PC-3 (cell line): Measurements from ENCODE around the gene CSNK1E. TPM values are rescaled to one million over a fixed set of nuclear protein-coding genes. Genes with fewer than 3 reads are reported as not detected.
"Not testable (repeated sequence)": the region's sequence is repeated elsewhere in the genome, so short reads cannot be mapped to it uniquely, and the experiment has no call there.

Experiments used
- ATAC-seq: fragments of 200-7000 bp; cut with Tn5 transposase; 2 replicates; pipeline ENCODE4 v1.9.1; 2020; ENCODE audit warnings: mild to moderate bottlenecking, moderate library complexity
- Bru-seq: library from RNA; stranded (reverse); fragments of 400-500 nt; gene quantifications from one replicate; lab custom pipeline; 2021; lab: Mats Ljungman, UMichigan
- BruChase-seq, 2 experiments: library from RNA; stranded (reverse); fragments of 400-500 nt; gene quantifications; one replicate each; lab custom pipeline; 2021; lab: Mats Ljungman, UMichigan
- BruUV-seq: library from RNA; stranded (reverse); fragments of 400-500 nt; replicated peaks from 2 replicates; lab custom pipeline; 2021; lab: Mats Ljungman, UMichigan
- CTCF ChIA-PET: fragments of 300-600 bp; sonication (Branson Sonifier 250); formaldehyde crosslinking; loops from one replicate; lab custom pipeline; 2022; ENCODE audit warnings: antibody characterized with exemption; lab: Charles Lee
- POLR2A ChIA-PET: fragments of 300-600 bp; sonication (Branson Sonifier 250); formaldehyde crosslinking; loops from one replicate; lab custom pipeline; 2022; ENCODE audit warnings: antibody characterized with exemption; ENCODE audit not compliant: unreplicated experiment; lab: Charles Lee
- DNase-seq: peaks from one replicate; pipeline ENCODE4 v3.0.0-alpha.2; 2015
- H2AFZ ChIP-seq: fragments of 300-600 bp; sonication (generic); 2 replicates; pipeline ENCODE4 v1.6.0; 2016; ENCODE audit warnings: antibody characterized with exemption, low read length
- H3F3A ChIP-seq: fragments of 300-600 bp; sonication (generic); one replicate; pipeline ENCODE4 v1.6.0; 2017; ENCODE audit warnings: antibody characterized with exemption, low read length, control low read depth, mild to moderate bottlenecking; ENCODE audit not compliant: unreplicated experiment
- H3K27ac ChIP-seq: fragments of 300-600 bp; sonication (generic); 2 replicates; pipeline ENCODE4 v1.5.1; 2016; ENCODE audit warnings: mild to moderate bottlenecking, low read length
- H3K27me3 ChIP-seq: fragments of 300-600 bp; sonication (generic); 2 replicates; pipeline ENCODE4 v1.6.1; 2016; ENCODE audit warnings: low read length, mixed read lengths
- H3K36me3 ChIP-seq: fragments of 300-600 bp; sonication (generic); 2 replicates; pipeline ENCODE4 v1.6.1; 2016; ENCODE audit warnings: low read depth, mixed run types, low read length, mixed read lengths
- H3K4me1 ChIP-seq: fragments of 300-600 bp; sonication (generic); 2 replicates; pipeline ENCODE4 v1.5.1; 2016; ENCODE audit warnings: low read length; ENCODE audit not compliant: insufficient read depth
- H3K4me2 ChIP-seq: fragments of 300-600 bp; sonication (generic); 2 replicates; pipeline ENCODE4 v1.6.0; 2016; ENCODE audit warnings: low read length
- H3K4me3 ChIP-seq: fragments of 300-600 bp; sonication (generic); 2 replicates; pipeline ENCODE4 v1.5.1; 2016; ENCODE audit warnings: mild to moderate bottlenecking, low read length, mixed read lengths
- H3K79me2 ChIP-seq: fragments of 300-600 bp; sonication (generic); 2 replicates; pipeline ENCODE4 v1.6.1; 2017; ENCODE audit warnings: low read length, mixed read lengths
- H3K9ac ChIP-seq: fragments of 300-600 bp; sonication (generic); 2 replicates; pipeline ENCODE4 v1.6.0; 2016; ENCODE audit warnings: mild to moderate bottlenecking, low read length
- H3K9me2 ChIP-seq: fragments of 300-600 bp; sonication (generic); replicated peaks from 2 replicates; pipeline ENCODE4 v1.6.1; 2016; ENCODE audit warnings: mixed run types, low read length, mixed read lengths
- H3K9me3 ChIP-seq: fragments of 300-600 bp; sonication (generic); 2 replicates; pipeline ENCODE4 v1.6.1; 2016; ENCODE audit warnings: low read length, mixed read lengths
- H4K20me1 ChIP-seq: fragments of 300-600 bp; sonication (generic); 2 replicates; pipeline ENCODE4 v1.6.1; 2016; ENCODE audit warnings: low read length, mixed read lengths
- CTCF ChIP-seq: fragments of 300-600 bp; sonication (generic); conservative IDR thresholded peaks from 2 replicates; pipeline ENCODE4 v1.5.1; 2017; ENCODE audit warnings: antibody characterized with exemption, low read depth, mild to moderate bottlenecking, low read length
- EZH2 ChIP-seq: fragments of 300-600 bp; sonication (generic); IDR thresholded peaks from one replicate; pipeline ENCODE4 v1.6.1; 2017; ENCODE audit warnings: antibody characterized with exemption, mild to moderate bottlenecking, low read length; ENCODE audit not compliant: unreplicated experiment
- EZH2phosphoT487 ChIP-seq: fragments of 300-600 bp; sonication (generic); IDR thresholded peaks from 2 replicates; pipeline ENCODE4 v1.6.1; 2018; ENCODE audit warnings: mild to moderate bottlenecking, antibody characterized with exemption, low read length, borderline replicate concordance
- intact Hi-C: fragments of 100-400 bp; cut with micrococcal nuclease; formaldehyde crosslinking; loops from 2 replicates; pipeline ENCODE4 v1.9.0; 2023
- long read RNA-seq: library from polyadenylated mRNA; unstranded; transcript quantifications from one replicate; pipeline ENCODE4 v2.0.0, GENCODE V29; 2021; ENCODE audit not compliant: unreplicated experiment
- total RNA-seq: library from RNA; depleted of rRNA; stranded (reverse); fragments of >200 nt; gene quantifications from 2 replicates; pipeline ENCODE4 v1.2.3, GENCODE V29; 2014; rRNA removed

Gene CSNK1E
- total RNA-seq = 147 and 179 TPM in 2 replicates
- Bru-seq, nascent RNA = percentile 91 among the genes with signal in this experiment
- BruChase-seq, experiment 1, labeled RNA remaining after a 6-hour chase = percentile 99 among the genes with signal in this experiment
- BruChase-seq, experiment 2, labeled RNA remaining after a 2-hour chase = percentile 97 among the genes with signal in this experiment
- long read RNA-seq, transcript CSNK1E-206 (8 exons, 1,631 nt) = minor isoform, 12 of 271 reads
- long read RNA-seq, transcript CSNK1E-205 (8 exons, 2,127 nt) = minor isoform, 6 of 271 reads
- long read RNA-seq, transcript CSNK1E-210 (4 exons, 787 nt) = minor isoform, 6 of 271 reads
- long read RNA-seq, transcript CSNK1E-203 (11 exons, 2,791 nt) = major isoform, 57 of 271 reads
- long read RNA-seq, partial matches to known transcripts = 41 of 271 reads
- long read RNA-seq, other reads (novel, unspliced or antisense) = 145 of 271 reads

GRCh38 chr22:38317122-38317994, at the start of gene CSNK1E:
Gene CSNK1E, minus strand, starts transcription at chr22:38317433. Its CDS starts 3,276 bp downstream, at chr22:38314157.
- Histone ChIP-seq H3K27ac (peak within 1 kb of the TSS; percentile 99), H4K20me1 (peaks cover 19% of the 10 kb centered on the region), H3K4me3 (peak within 1 kb of the TSS; percentile 99), H3K36me3 (peaks cover 8% of the 10 kb centered on the region), H3K9me3 (no peaks in the 10 kb centered on the region), H3K9me2 (no peaks in the 10 kb centered on the region), H3K79me2 (peaks cover 53% of the 10 kb centered on the region), H3K9ac (peak within 1 kb of the TSS; percentile 100), H3F3A (no peaks in the 10 kb centered on the region), H3K4me2 (peak within 1 kb of the TSS; percentile 99), H2AFZ (peak within 1 kb of the TSS; percentile 29), H3K27me3 (no peaks in the 10 kb centered on the region), H3K4me1 (peaks cover 44% of the 10 kb centered on the region)
- POLR2A ChIA-PET = interaction anchor here (0.6 to 1.2 kb wide), 3 partner anchors 28 to 98 kb away, joined by 3 to 42 read pairs (median 4); no protein-coding TSS in a partner anchor
- no peak for TF ChIP-seq CTCF
- no peak for TF ChIP-seq EZH2
- no peak for TF ChIP-seq EZH2phosphoT487
- DNase-seq (peak; percentile 57), ATAC-seq (peak; percentile 19)
- TSS peak; percentile 32 for BruUV-seq
- CTCF ChIA-PET = no interaction called here
- intact Hi-C loops = loop anchor here (5.0 kb wide), 1 partner anchor 80 kb away; no protein-coding TSS in a partner anchor

DNA sequence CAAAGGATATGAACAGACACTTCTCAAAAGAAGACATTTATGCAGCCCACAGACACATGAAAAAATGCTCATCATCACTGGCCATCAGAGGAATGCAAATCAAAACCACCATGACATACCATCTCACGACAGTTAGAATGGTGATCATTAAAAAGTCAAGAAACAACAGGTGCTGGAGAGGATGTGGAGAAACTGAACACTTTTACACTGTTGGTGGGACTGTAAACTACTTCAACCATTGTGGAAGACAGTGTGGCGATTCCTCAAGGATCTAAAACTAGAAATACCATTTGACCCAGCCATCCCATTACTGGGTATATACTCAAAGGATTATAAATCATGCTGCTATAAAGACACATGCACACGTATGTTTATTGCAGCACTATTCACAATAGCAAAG, 48.6 kb upstream of the CSNK1E start:
- H4K20me1 ChIP-seq, DNase-seq, H3K27ac ChIP-seq, ATAC-seq, intact Hi-C loops, H3K36me3 ChIP-seq, H2AFZ ChIP-seq, CTCF ChIA-PET, H3K4me1 ChIP-seq, H3K9me3 ChIP-seq, H3K9me2 ChIP-seq, H3K4me3 ChIP-seq, H3K9ac ChIP-seq, H3K79me2 ChIP-seq, BruUV-seq, H3K4me2 ChIP-seq, H3K27me3 ChIP-seq, POLR2A ChIA-PET, H3F3A ChIP-seq: not testable (repeated sequence)

- CTCF ChIA-PET, H3K4me1 ChIP-seq, H3F3A ChIP-seq, H3K4me2 ChIP-seq, BruUV-seq, H3K36me3 ChIP-seq, H2AFZ ChIP-seq, POLR2A ChIA-PET, H3K9ac ChIP-seq, H3K79me2 ChIP-seq, H3K4me3 ChIP-seq, H3K27ac ChIP-seq, H3K9me2 ChIP-seq, intact Hi-C loops, DNase-seq, ATAC-seq, H4K20me1 ChIP-seq, H3K27me3 ChIP-seq, H3K9me3 ChIP-seq: not testable (repeated sequence)
Measured at GRCh38 chr22:38365174-38365573, 47.9 kb upstream of the CSNK1E start.

DNA sequence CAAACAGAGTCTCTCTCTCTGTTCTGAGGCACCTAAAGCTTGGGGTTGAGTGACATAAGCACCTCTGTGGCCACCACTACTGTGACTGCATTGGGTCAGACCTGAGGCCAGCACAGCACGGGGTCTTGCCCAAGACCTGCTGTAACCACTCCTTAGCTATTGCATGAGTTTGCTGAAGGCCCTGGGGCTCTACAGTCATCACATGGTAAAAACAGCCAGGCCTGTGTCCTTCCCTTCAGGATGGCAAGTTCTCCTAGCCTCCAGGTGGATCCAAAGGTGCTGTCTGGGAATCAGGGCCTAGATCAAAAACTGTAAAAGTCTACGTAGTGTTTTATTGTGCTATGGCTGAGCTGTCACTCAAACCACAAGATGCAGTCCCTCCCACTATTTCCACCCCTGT, 43.3 kb upstream of the CSNK1E start:
- H3K27me3 ChIP-seq, H2AFZ ChIP-seq, H4K20me1 ChIP-seq, H3K9me3 ChIP-seq, H3K36me3 ChIP-seq, H3K4me2 ChIP-seq, H3K9me2 ChIP-seq, H3K27ac ChIP-seq, H3K4me3 ChIP-seq, H3K9ac ChIP-seq, CTCF ChIA-PET, H3K79me2 ChIP-seq, H3K4me1 ChIP-seq, H3F3A ChIP-seq, ATAC-seq, intact Hi-C loops, BruUV-seq, DNase-seq, POLR2A ChIA-PET: not testable (repeated sequence)

GRCh38 chr22:38359817-38360216, 42.6 kb upstream of the CSNK1E start:
- CTCF ChIA-PET, H3K27me3 ChIP-seq, H3K4me2 ChIP-seq, H3K27ac ChIP-seq, intact Hi-C loops, H3K9ac ChIP-seq, H4K20me1 ChIP-seq, H3K4me1 ChIP-seq, H3K9me3 ChIP-seq, H3F3A ChIP-seq, H3K9me2 ChIP-seq, BruUV-seq, H3K79me2 ChIP-seq, POLR2A ChIA-PET, H3K4me3 ChIP-seq, H2AFZ ChIP-seq, ATAC-seq, H3K36me3 ChIP-seq, DNase-seq: not testable (repeated sequence)
